GM19193 (cell line): ENCODE results near the gene ATG2B.

Experiments
- POLR2A ChIP-seq: IDR thresholded peaks from 4 replicates; pipeline ENCODE4 v1.6.1; 2011; ENCODE audit not compliant: insufficient read depth, insufficient read length; ENCODE audit errors: extremely low read depth

Gene ATG2B, protein sequence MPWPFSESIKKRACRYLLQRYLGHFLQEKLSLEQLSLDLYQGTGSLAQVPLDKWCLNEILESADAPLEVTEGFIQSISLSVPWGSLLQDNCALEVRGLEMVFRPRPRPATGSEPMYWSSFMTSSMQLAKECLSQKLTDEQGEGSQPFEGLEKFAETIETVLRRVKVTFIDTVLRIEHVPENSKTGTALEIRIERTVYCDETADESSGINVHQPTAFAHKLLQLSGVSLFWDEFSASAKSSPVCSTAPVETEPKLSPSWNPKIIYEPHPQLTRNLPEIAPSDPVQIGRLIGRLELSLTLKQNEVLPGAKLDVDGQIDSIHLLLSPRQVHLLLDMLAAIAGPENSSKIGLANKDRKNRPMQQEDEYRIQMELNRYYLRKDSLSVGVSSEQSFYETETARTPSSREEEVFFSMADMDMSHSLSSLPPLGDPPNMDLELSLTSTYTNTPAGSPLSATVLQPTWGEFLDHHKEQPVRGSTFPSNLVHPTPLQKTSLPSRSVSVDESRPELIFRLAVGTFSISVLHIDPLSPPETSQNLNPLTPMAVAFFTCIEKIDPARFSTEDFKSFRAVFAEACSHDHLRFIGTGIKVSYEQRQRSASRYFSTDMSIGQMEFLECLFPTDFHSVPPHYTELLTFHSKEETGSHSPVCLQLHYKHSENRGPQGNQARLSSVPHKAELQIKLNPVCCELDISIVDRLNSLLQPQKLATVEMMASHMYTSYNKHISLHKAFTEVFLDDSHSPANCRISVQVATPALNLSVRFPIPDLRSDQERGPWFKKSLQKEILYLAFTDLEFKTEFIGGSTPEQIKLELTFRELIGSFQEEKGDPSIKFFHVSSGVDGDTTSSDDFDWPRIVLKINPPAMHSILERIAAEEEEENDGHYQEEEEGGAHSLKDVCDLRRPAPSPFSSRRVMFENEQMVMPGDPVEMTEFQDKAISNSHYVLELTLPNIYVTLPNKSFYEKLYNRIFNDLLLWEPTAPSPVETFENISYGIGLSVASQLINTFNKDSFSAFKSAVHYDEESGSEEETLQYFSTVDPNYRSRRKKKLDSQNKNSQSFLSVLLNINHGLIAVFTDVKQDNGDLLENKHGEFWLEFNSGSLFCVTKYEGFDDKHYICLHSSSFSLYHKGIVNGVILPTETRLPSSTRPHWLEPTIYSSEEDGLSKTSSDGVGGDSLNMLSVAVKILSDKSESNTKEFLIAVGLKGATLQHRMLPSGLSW (N-terminal part only)

DNA sequence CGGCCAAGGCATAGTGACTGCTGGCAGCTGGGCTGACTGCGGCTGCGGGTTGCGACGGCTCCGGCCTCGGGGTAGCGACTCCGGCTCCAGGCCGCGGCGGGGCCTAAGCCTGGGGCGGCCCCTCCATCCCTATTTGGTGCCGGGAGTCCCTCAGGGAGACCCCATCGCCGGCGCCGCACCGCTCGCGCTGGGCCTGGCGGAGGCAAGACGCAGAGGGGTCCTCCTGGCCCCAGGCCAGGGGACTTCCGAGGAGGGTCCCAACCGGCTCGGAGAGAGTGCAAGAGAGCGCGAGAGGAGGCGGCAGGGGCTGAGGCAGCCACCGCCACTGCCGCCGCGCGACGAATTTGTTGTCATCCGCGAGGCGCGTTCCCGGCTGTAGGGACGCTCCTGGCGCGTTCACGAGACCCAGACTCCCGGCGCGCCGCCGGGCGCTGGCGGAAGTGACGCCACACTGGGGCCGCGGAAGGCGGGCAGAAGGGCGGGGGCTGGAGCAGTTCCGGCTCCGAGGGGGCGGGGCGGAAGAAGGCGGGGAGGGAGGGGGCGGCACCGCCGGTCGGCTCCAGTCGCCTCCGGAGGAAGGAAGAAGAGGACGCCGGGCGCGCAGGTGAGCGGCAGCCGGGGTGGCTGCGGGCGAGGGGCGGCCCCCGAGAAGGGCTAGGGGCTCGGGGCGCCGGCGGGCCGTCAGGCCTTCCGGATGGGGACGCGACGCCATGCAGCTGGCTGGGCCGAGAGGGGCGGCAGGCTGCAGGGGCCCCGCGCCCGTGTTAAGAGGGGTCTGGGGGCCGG lies at the start of gene ATG2B, which contains the start of gene GSKIP:
Gene ATG2B, minus strand, starts transcription at position 377 of the 786 bp plus-strand sequence. Its CDS starts 365 bp downstream, at position 12.
Gene GSKIP, plus strand, starts transcription at position 562 of the 786 bp plus-strand sequence. CDS start 18,722 bp downstream, outside the sequence.
- peak; percentile 83 for TF ChIP-seq POLR2A

DNA sequence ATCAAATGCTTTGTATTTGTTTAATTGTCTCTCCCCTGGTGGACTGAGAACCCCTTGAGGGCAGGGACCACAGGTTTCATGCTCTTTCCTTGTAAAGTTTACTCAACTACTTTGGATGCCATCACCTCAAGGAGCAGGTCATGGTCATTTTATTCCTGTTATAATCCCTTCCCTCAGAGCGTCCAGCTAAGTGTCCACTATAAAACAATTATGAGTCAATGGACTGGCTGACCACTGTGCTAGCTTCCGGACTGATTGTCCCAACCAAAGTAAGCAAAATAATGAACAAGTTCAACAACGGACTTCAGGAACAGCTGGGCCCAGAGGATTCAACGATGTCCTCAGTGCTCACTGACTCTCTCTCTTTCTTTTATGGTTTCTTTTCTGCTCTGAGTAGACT lies 47.0 kb upstream of the ATG2B start:
- no peak for TF ChIP-seq POLR2A

DNA sequence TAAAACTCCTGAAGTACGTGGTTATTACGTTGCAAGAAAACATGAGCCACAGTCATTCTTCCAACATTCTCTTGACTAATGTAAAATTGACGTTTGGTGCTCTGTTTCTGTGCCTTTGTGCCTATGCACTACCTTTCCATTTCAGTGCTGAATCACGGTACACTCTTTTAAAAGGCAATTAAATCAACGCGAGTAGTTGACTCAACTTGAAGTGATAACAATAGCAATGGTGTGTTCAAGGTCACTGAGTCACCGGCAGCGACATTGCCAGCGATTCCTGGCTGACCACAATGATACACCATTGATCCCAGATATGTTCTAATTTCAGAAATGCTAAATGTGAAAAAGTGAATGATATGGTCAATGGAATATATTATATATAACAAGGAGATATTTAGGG lies 46.6 kb upstream of the ATG2B start:
- no peak for TF ChIP-seq POLR2A

DNA sequence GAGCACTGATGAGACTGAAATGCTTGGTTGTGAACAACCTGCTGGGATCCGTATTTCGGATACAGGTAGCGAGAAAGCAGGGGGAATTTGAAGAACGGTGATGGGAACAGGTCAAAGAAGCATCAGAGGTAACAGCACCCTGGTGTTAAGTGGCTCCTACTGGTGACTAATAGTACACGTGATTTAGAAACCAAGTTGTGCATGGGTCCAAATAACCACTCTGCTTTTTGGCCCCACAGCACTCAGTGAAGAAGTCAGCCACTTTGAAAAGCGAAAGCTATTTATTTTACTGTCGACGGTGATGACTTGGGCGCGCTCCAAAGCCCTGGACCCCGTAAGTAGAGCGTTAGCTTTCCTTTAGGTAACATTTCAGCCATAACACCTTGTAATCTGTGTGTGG lies 45.5 kb upstream of the ATG2B start:
- no peak for TF ChIP-seq POLR2A

DNA sequence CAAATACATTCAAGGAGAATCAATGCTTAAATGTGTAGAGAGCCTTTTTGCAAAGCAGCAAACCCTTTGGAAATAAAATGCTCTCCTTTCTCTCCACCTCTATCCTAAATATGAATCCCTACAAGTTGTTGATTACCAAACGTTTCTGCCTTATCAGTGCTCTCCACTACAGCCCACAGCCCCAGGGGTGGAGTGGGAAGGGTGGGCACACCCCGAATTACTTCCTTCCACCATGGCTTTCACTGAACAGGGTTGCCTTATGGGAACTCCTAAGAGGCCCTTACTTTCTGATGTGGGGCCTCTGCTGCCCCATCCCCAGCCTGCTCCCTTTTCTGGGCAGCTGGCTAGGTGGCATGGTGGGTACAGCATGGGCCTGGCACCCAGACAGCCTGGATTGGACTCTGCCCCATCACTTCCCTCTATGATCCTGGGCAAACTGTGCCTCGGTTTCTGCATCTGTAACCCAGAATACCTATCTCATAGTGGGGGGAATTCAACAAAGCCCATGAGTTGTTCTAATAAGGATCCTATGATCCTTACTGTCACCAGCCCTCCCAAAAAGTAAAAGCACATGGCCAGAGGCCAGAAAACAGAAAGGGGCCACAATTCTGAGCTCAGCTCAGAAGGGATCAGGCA lies 44.9 kb upstream of the ATG2B start:
- TF ChIP-seq POLR2A = no peak

DNA sequence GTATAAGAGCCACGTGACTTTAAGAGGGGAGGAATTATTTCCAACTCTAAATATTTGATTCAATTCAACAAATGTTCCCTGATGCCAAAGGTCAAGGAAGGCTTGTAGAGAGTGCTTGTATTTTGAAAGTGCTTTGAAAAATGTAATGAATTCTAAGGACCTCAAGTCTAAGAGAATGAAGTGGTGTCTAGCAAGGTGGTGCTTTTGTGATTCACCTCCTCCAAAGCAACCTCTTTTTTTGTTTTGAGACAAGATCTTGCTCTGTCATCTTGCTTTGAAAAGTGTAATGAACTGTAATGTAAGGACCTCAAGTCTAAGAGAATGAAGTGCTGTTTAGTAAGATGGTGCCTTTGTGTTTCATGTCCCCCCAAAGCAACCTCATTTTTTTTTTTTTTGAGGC lies 42.5 kb upstream of the ATG2B start:
- TF ChIP-seq POLR2A = no peak

DNA sequence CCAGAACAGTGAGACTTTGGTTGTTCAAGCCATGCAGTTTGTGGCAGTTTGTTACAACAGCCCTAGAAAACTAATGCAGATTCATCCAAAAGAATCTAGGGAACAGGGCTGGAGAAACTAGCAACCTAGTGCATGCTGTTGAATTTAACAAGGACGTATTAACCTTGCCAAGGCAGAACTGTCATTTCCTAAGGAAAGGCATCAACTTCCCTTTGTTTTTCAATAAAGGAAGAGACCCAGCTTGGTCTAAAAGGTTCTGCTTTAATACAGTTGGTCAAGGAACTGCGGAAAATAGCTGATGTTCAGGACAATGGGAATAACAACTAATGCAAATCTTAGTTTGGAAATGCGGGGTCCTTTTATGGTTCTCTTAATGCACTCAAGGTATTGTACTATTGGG lies 40.3 kb upstream of the ATG2B start:
- TF ChIP-seq POLR2A = no peak

DNA sequence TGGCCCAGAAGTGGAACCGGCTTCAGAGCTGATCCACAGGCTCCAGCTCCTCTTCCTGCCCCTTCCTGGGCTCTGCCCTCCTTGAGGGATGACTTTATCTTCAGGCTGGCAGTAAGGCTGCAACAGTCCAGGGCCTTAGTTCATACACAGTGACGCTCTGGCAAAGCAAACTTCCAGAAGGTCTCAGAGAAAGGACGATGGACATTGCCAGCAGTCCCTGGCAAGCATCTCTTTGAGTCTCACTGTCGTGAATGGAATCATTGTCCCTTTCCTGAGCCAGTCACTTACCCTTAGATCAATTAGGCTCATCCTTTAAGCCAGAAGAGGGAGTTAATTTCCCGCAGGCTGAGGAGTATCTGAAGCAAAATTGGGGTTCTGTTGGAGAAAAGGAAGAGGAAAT lies 37.4 kb upstream of the ATG2B start:
- no peak for TF ChIP-seq POLR2A

DNA sequence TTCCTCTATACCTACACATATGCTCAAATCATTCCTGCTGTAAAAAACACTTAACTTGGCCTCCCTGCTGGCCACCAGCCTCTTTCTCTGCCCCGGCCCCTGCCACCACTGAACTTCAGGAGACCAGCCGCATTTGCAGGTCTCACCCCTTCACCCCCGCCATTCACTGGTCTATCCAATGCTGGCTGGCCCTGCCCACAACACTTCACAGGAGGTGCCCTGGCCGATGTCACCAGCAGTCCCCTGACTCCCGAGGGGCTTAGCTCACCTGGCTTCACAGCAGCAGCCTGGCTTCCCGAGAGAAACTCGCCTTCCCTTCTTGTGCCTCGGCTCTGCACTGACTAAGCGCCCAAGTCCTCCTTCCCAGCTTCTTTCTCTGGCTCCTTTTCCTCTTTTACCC lies 36.3 kb upstream of the ATG2B start:
- no peak for TF ChIP-seq POLR2A

DNA sequence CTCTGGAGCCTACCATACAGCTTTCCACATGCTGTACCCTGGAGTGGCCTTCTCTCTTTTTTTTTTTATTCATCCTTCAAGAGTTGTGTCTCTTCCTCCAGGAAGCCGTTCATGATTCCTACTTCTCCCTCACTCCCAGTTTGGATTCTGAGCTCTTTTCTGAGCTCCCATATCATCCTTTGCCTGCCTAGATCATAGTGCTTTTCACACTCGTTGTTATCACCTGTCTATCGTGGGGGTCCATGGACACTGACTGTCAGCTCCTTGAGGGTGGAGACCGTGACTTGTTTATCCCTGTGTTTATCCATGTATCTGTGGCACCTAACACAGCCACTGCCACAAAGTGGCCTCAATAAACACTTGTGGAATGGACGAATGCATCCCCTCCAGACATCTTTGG lies 35.8 kb upstream of the ATG2B start:
- TF ChIP-seq POLR2A = no peak

DNA sequence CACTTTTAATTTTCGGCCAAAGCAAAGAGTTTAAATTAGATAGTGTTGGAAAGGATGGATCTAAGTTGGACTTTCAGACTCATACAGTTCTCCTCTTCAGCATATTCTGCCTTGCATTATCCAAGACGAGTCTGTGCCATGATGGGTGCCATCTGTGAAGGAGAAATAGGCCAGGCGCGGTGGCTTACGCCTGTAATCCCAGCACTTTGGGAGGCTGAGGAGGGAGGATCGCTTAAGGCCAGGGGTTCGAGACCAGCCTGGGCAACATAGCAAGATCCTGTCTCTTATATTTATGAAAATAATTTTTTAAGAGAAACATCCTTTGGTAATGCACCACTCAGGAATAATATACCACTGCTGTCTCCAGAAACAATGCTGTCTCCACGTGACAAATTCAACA lies 35.3 kb upstream of the ATG2B start:
- TF ChIP-seq POLR2A = no peak

DNA sequence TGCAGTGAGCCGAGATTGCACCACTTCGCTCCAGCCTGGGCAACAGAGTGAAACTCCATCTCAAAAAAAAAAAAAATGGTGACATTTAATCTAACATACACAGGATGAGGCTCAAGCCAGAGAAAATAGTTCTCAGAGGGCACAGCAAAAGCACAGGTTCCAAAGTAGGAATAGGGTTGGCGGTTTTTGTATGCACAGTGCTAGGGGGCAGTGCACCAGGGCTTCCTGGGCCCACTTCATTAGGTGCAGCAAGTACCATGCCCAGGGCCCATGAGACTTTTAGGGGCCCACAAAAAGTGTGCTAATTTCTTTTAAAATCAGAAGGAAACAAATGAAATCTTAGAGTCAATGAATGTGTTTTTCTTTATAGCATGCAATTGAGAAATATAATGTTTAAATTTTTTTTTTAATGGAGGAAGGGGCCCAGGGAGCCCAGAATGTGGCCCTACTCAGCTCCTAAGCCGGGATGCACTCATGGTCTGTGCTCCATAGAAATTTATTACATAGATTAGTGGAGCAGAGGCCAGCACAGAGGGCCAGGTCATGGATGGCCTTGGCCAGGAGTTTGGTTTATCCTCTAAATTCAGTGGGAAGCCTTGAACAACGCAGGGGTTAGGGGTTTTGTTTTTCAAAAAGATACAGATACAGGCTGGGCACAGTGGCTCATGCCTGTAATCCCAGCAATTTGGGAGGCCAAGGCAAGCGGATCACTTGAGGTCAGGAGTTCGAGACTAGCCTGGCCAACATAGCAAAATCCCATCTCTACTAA lies 31.1 kb upstream of the ATG2B start:
- no peak for TF ChIP-seq POLR2A

DNA sequence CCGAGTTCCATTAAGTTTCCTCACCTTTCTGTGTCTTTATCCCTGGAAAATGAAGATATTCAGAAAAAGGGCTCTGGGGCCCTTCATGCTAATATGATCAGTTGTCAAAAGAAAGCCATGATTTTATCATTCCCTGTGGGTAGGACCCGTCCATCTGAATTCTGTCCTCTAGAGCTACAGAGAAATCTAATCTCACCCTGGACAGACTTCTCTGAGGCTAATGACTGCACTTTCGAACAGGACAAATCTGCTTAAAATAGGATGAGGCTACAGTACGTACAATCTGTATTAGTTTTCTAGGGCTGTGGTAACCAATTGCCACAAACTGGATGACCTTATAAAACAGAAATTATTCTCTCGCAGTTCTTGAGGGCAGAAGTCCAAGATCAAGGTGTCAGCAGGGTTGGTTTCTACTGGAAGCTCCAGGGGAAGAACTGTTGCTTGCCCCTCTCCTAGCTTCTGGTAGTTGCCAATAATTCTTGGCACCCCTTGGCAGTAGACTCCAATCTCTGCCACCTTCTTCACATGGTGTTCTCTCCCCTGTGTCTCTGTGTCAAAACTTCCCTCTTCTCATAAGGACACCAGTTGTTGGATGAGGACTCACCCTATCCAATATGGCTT lies 30.0 kb upstream of the ATG2B start:
- TF ChIP-seq POLR2A = no peak
